Type B pancreatic cell (in vitro differentiated cells): ENCODE results near the gene ORMDL3. TPM values are rescaled to one million over a fixed set of nuclear protein-coding genes. Genes with fewer than 3 reads are reported as not detected.

Experiments
- DNase-seq: peaks from one replicate; pipeline ENCODE4 v3.0.0; 2021; ENCODE audit warnings: mixed read lengths; ENCODE audit not compliant: unreplicated experiment; ENCODE audit errors: extremely low spot score
- H3K27ac Mint-ChIP-seq: 2 replicates; pipeline ENCODE4 v1.8.0; 2021; ENCODE audit warnings: mild to moderate bottlenecking, mixed read lengths
- H3K27me3 Mint-ChIP-seq: 2 replicates; pipeline ENCODE4 v1.8.0; 2021; ENCODE audit warnings: mixed read lengths
- H3K36me3 Mint-ChIP-seq: 2 replicates; pipeline ENCODE4 v1.8.0; 2021; ENCODE audit warnings: mixed read lengths
- H3K4me1 Mint-ChIP-seq: one replicate; pipeline ENCODE4 v1.8.0; 2021; ENCODE audit warnings: mixed read lengths; ENCODE audit not compliant: unreplicated experiment
- H3K4me3 Mint-ChIP-seq: 2 replicates; pipeline ENCODE4 v1.8.0; 2021; ENCODE audit warnings: mild to moderate bottlenecking, mixed read lengths
- H3K9me3 Mint-ChIP-seq: 2 replicates; pipeline ENCODE4 v1.8.0; 2021; ENCODE audit warnings: mixed read lengths
- CTCF ChIP-seq: fragments of 200-600 bp; sonication (generic); conservative IDR thresholded peaks from 2 replicates; pipeline ENCODE4 v1.5.0; 2021; ENCODE audit warnings: antibody characterized with exemption, mild to moderate bottlenecking
- total RNA-seq: library from RNA; stranded (reverse); gene quantifications from 2 replicates; pipeline ENCODE4 v1.2.1, GENCODE V29; 2021; ENCODE audit warnings: low replicate concordance

ORMDL3 gene
- total RNA-seq, 1 donor from 2014 or later: 59.8 TPM

- Mint-ChIP-seq H3K4me1 (peaks cover 27% of the 10 kb centered on the region), H3K27ac (peak overlapping the region; percentile 63), H3K9me3 (no peaks in the 10 kb centered on the region), H3K27me3 (no peaks in the 10 kb centered on the region), H3K4me3 (peak overlapping the region; percentile 93), H3K36me3 (no peaks in the 10 kb centered on the region)
- no peak for DNase-seq
- TF ChIP-seq CTCF: no peak
These were observed 1.2 kb downstream of the ORMDL3 start for GRCh38 chr17:39926135-39926587.

- TF ChIP-seq CTCF: no peak
- Mint-ChIP-seq H3K4me3 (peak overlapping the region; percentile 93), H3K9me3 (no peaks in the 10 kb centered on the region), H3K27ac (peak overlapping the region; percentile 63), H3K36me3 (no peaks in the 10 kb centered on the region), H3K27me3 (no peaks in the 10 kb centered on the region), H3K4me1 (peaks cover 27% of the 10 kb centered on the region)
- no peak for DNase-seq
These were observed 1.9 kb downstream of the ORMDL3 start for GRCh38 chr17:39925282-39926134.

GRCh38 chr17:39924691-39925055 is 2.7 kb downstream of the ORMDL3 start:
- Mint-ChIP-seq H3K4me3 (peak overlapping the region; percentile 93), H3K4me1 (peaks cover 27% of the 10 kb centered on the region), H3K36me3 (peaks cover 5% of the 10 kb centered on the region), H3K27me3 (no peaks in the 10 kb centered on the region), H3K9me3 (no peaks in the 10 kb centered on the region), H3K27ac (peak overlapping the region; percentile 82)
- no peak for TF ChIP-seq CTCF
- DNase-seq: no peak

GRCh38 chr17:39923836-39924690 is 3.3 kb downstream of the ORMDL3 start:
- TF ChIP-seq CTCF: peak; percentile 44
- Mint-ChIP-seq H3K27ac (peak overlapping the region; percentile 82), H3K27me3 (no peaks in the 10 kb centered on the region), H3K9me3 (no peaks in the 10 kb centered on the region), H3K4me1 (peaks cover 27% of the 10 kb centered on the region), H3K36me3 (peaks cover 5% of the 10 kb centered on the region), H3K4me3 (peak overlapping the region; percentile 93)
- no peak for DNase-seq

GRCh38 chr17:39923230-39923629 is 4.2 kb downstream of the ORMDL3 start:
- no peak for DNase-seq
- Mint-ChIP-seq H3K9me3 (no peaks in the 10 kb centered on the region), H3K4me3 (no peak overlapping the region), H3K27me3 (no peaks in the 10 kb centered on the region), H3K27ac (no peak overlapping the region), H3K36me3 (peaks cover 7% of the 10 kb centered on the region), H3K4me1 (peaks cover 27% of the 10 kb centered on the region)
- no peak for TF ChIP-seq CTCF
